Peyer's patch (tissue), 4 donors: ENCODE measurements around the gene PAK1. TPM values are rescaled to one million over a fixed set of nuclear protein-coding genes. Genes with fewer than 3 reads are reported as not detected.

Source experiments
- DNase-seq, 3 donors: peaks; one replicate each; pipeline ENCODE4 v3.0.0-alpha.2; 2017 to 2019
- H3K27ac ChIP-seq, 4 donors: fragments of 200-600 bp; sonication (generic); one replicate each; pipeline ENCODE4 v1.5.1; 2016 to 2019
- H3K27me3 ChIP-seq, 2 donors: fragments of 200-600 bp; sonication (generic); one replicate each; pipeline ENCODE4 v1.5.1; 2019
- H3K36me3 ChIP-seq, 3 donors: fragments of 200-600 bp; sonication (generic); one replicate each; pipeline ENCODE4 v1.5.1; 2016 to 2019
- H3K4me1 ChIP-seq, 4 donors: fragments of 200-600 bp; sonication (generic); one replicate each; pipeline ENCODE4 v1.5.1; 2016 to 2019
- H3K4me3 ChIP-seq, 4 donors: fragments of 200-600 bp; sonication (generic); 1 replicate in 3 of 4; 2 replicates in 1 of 4; pipeline ENCODE4 v1.5.1; 2016 to 2019; ENCODE audit warnings: mild to moderate bottlenecking in 1 of 4
- H3K9me3 ChIP-seq, 4 donors: fragments of 200-600 bp; sonication (generic); one replicate each; pipeline ENCODE4 v1.5.1; 2016 to 2019; ENCODE audit warnings: mild to moderate bottlenecking in 1 of 4
- POLR2A ChIP-seq, 2 donors: fragments of 450-650 bp; IDR thresholded peaks; one replicate each; pipeline ENCODE4 v1.5.1; 2017; ENCODE audit warnings: antibody characterized with exemption in 2 of 2, mild to moderate bottlenecking in 2 of 2, moderate library complexity in 2 of 2
- total RNA-seq, 4 donors: library from RNA; depleted of rRNA; stranded (reverse); fragments of >200 nt; gene quantifications; one replicate each; pipeline ENCODE4 v1.1.0, GENCODE V29; 2016
- TF ChIP-seq, protein P1 (sequence below), 6 experiments: fragments of 450-650 bp in 4 of 6; fragments of 200-600 bp in 2 of 6; sonication (generic) in 1 of 6; IDR thresholded peaks; one replicate each; pipeline ENCODE4 v1.5.1; 2017 to 2019; ENCODE audit warnings: antibody characterized with exemption in 6 of 6, mild to moderate bottlenecking in 3 of 6, moderate library complexity in 1 of 6

Gene PAK1
- total RNA-seq, 4 donors from 2014 or later, result 60.2 to 127 (median 103) TPM

- Histone ChIP-seq H3K4me1 (peaks cover 0 to 32% (median 2%) of the 10 kb centered on the region in 4 donors), H3K27ac (no peak overlapping the region), H3K27me3 (no peaks in the 10 kb centered on the region), H3K9me3 (no peaks in the 10 kb centered on the region), H3K4me3 (no peak overlapping the region), H3K36me3 (no peaks in the 10 kb centered on the region)
- DNase-seq, result no peak
- TF ChIP-seq POLR2A (IDR thresholded peaks at IDR 0.05), result no peak
- TF ChIP-seq, protein P1, sequence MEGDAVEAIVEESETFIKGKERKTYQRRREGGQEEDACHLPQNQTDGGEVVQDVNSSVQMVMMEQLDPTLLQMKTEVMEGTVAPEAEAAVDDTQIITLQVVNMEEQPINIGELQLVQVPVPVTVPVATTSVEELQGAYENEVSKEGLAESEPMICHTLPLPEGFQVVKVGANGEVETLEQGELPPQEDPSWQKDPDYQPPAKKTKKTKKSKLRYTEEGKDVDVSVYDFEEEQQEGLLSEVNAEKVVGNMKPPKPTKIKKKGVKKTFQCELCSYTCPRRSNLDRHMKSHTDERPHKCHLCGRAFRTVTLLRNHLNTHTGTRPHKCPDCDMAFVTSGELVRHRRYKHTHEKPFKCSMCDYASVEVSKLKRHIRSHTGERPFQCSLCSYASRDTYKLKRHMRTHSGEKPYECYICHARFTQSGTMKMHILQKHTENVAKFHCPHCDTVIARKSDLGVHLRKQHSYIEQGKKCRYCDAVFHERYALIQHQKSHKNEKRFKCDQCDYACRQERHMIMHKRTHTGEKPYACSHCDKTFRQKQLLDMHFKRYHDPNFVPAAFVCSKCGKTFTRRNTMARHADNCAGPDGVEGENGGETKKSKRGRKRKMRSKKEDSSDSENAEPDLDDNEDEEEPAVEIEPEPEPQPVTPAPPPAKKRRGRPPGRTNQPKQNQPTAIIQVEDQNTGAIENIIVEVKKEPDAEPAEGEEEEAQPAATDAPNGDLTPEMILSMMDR (IDR thresholded peaks at IDR 0.05), result no peak
Observed at GRCh38 chr11:77467993-77468392, 5.9 kb downstream of the PAK1 start.

DNA sequence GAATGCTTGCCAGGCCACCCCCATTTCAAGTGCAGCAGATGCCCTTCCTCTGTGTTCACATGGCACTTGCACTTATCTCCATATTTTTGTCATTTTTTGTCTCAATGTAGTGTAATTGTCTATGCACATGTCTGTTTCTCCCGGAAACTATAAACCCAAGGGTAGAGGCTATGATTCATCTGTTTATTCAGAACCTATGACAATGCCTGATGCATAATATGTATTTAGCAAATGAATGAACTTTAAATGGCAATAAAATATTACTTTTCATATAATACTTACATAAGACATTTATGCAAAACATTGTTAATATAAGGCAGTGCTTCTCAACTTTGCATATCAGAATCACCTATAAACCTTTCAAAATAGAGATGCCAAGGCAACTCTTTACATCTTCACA lies 6.7 kb downstream of the PAK1 start:
- Histone ChIP-seq H3K27ac (no peak overlapping the region), H3K4me1 (peaks cover 0 to 32% (median 1%) of the 10 kb centered on the region in 4 donors), H3K36me3 (no peaks in the 10 kb centered on the region), H3K9me3 (no peaks in the 10 kb centered on the region), H3K27me3 (no peaks in the 10 kb centered on the region), H3K4me3 (no peak overlapping the region)
- no peak for TF ChIP-seq POLR2A (IDR thresholded peaks at IDR 0.05)
- TF ChIP-seq, protein P1 (IDR thresholded peaks at IDR 0.05), result no peak
- DNase-seq, result no peak

DNA sequence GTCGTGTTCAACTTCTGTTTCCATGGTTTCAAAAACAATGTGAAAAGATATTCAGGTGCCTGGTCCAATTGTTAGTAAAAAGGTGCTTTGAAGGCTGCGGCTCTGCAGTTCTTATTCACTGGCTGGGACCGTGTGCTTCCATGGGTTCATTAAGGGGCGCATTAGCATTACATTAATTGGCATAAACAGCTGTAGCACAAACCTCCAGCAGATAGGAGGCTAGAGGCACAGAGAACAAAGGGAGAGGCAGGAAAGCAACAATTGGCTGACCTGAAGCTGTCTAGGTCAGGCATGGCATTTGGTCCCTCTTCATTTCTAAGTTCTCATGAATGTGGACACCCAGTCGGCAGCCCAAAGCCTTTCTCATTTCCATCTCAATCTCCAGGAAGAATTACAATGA lies 16.6 kb downstream of the PAK1 start:
- Histone ChIP-seq H3K27me3 (no peaks in the 10 kb centered on the region), H3K4me3 (no peak overlapping the region), H3K27ac (no peak overlapping the region), H3K36me3 (no peaks in the 10 kb centered on the region), H3K9me3 (no peaks in the 10 kb centered on the region), H3K4me1 (no peaks in the 10 kb centered on the region)
- TF ChIP-seq, protein P1 (IDR thresholded peaks at IDR 0.05), result no peak
- TF ChIP-seq POLR2A (IDR thresholded peaks at IDR 0.05), result no peak
- no peak for DNase-seq

DNA sequence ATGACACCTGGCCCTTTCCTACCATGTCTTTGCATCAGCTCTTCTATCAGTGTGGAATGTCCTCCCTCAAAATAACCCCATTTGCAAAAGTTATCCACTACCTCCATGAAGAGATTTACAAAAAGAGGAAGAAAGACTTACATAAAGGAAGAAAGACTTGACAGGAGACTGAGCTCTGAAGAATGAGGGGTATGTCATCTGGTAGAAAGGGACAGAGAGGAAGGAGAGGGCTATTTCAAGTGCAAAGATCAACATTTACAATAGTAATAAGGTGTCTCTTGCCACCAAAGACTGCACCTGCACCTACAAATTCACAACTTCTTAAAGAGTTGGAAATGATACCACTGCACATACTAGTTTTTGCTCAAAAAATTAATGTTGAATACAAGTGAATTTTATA lies 18.2 kb downstream of the PAK1 start:
- H3K27me3 ChIP-seq, result no peaks in the 10 kb centered on the region
- no peak overlapping the region for H3K27ac ChIP-seq
- no peak overlapping the region for H3K4me3 ChIP-seq
- no peaks in the 10 kb centered on the region for H3K36me3 ChIP-seq
- no peak for DNase-seq
- H3K4me1 ChIP-seq, result no peaks in the 10 kb centered on the region
- no peaks in the 10 kb centered on the region for H3K9me3 ChIP-seq
- no peak for TF ChIP-seq POLR2A (IDR thresholded peaks at IDR 0.05)
- TF ChIP-seq, protein P1 (IDR thresholded peaks at IDR 0.05), result no peak

DNA sequence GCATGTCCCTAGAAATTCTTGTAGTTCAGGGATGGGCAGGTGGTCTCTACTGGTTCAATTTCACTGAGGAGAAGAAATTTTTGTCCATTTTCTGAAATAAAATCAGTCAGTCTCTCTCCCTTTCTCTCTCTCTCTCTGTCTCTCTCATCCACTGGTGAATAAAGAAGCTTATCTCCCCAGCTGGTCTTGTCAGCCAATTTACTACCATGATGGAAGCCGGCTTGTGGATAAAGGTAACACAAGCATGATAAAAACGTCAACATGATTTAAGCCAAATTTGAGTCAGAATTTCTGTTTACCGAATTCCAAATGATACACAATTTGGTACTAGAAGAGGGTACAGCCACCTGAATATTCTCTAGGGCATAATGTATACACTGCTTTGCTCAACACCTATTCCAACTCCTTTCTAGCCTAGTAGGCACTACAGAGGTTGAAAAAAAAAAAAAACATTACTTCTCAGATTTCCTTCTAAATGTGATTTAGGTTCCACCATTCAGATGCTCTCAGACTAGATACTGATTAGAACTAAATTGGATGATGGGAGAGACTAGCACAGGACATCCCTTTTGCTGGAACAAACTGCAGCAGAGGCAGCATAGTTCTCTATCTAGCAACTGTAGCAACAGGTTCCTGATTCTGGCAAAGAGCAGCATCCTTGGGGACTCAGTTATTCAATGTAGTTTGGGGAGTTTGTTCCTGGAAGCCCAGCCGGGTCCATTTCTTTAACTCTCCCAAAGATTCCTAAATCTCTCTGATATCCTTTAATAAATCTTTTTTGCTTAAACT lies 18.8 kb downstream of the PAK1 start:
- no peak overlapping the region for H3K27ac ChIP-seq
- TF ChIP-seq POLR2A (IDR thresholded peaks at IDR 0.05), result no peak
- TF ChIP-seq, protein P1 (IDR thresholded peaks at IDR 0.05), result no peak
- no peaks in the 10 kb centered on the region for H3K4me1 ChIP-seq
- DNase-seq, result no peak
- H3K9me3 ChIP-seq, result no peaks in the 10 kb centered on the region
- no peak overlapping the region for H3K4me3 ChIP-seq
- H3K36me3 ChIP-seq, result no peaks in the 10 kb centered on the region
- no peaks in the 10 kb centered on the region for H3K27me3 ChIP-seq
